Activated CD4-positive, alpha-beta T cell treated with anti-CD3 and anti-CD28 coated beads, Interleukin-2, Interleukin-4, amounts not matched to agents 100 ng/mL and 50 ng/mL, durations not matched to agents 16 hours and 8 hours (primary cell): Measurements from ENCODE around the gene ABI3BP.
A peak's percentile ranks its signal among the peaks of the same experiment; 100 is the strongest.

Source experiments
- DNase-seq: peaks from one replicate; pipeline ENCODE4 v3.0.0-alpha.2; 2020; ENCODE audit warnings: low spot score

The ABI3BP gene

GRCh38 chr3:100720426-100720825 is 272.8 kb downstream of the ABI3BP start:
- DNase-seq: no peak

- DNase-seq: no peak
Measured at GRCh38 chr3:100719136-100719535, 274.1 kb downstream of the ABI3BP start.

GRCh38 chr3:100717637-100718487 is 275.4 kb downstream of the ABI3BP start:
- no peak for DNase-seq

GRCh38 chr3:100717063-100717462 is 276.2 kb downstream of the ABI3BP start:
- DNase-seq: no peak

- no peak for DNase-seq
Measured at GRCh38 chr3:100715176-100715575, 278.0 kb downstream of the ABI3BP start.

- peak; percentile 86 for DNase-seq
Measured at GRCh38 chr3:100710261-100710968, 282.8 kb downstream of the ABI3BP start.

- peak; percentile 9 for DNase-seq
Measured at GRCh38 chr3:100709842-100710260, 283.4 kb downstream of the ABI3BP start.

- DNase-seq: peak; percentile 98
Measured at GRCh38 chr3:100708989-100709841, 284.0 kb downstream of the ABI3BP start, which contains the start of gene TFG. TSS of gene TFG (plus strand) at chr3:100709494. CDS start at chr3:100713686, 4,192 bp downstream.

- DNase-seq: no peak
Measured at GRCh38 chr3:100708644-100708988, 284.6 kb downstream of the ABI3BP start.

GRCh38 chr3:100706365-100706764 is 286.9 kb downstream of the ABI3BP start:
- DNase-seq: no peak

GRCh38 chr3:100703865-100704264 is 289.4 kb downstream of the ABI3BP start:
- DNase-seq: no peak

GRCh38 chr3:100702980-100703345 is 290.3 kb downstream of the ABI3BP start:
- DNase-seq: no peak

- DNase-seq: no peak
Measured at GRCh38 chr3:100702082-100702979, 290.9 kb downstream of the ABI3BP start.

- DNase-seq: no peak
Measured at GRCh38 chr3:100700708-100701107, 292.5 kb downstream of the ABI3BP start.
